ENCODE data around the gene FBXL16.
A peak's percentile ranks its signal among the peaks of the same experiment; 100 is the strongest.

FBXL16 gene

GRCh38 chr16:654034-654433, 51.6 kb downstream of the FBXL16 start:
- POLR2A ChIA-PET (ENCODE audit: low non-redundant PET): no interaction called here

GRCh38 chr16:652454-653305, 52.9 kb downstream of the FBXL16 start:
- POLR2A ChIA-PET (ENCODE audit: low non-redundant PET): interaction anchor here (0.9 kb wide), 1 partner anchor 23 kb away, joined by 3 read pairs; no protein-coding TSS in a partner anchor
- DNase-seq (ENCODE audit: low spot score): no peak
- TF ChIP-seq CTCF (conservative IDR thresholded peaks at IDR 0.05; ENCODE audit: low read depth): no peak
- H3K27ac ChIP-seq: peak overlapping the region; percentile 89
- CTCF ChIA-PET: no interaction called here

More at GRCh38 chr16:654034-654433, 51.6 kb downstream of the FBXL16 start:
- CTCF ChIA-PET: interaction anchor here (0.6 kb wide), 2 partner anchors 53 to 117 kb away, joined by 3 to 4 read pairs; no protein-coding TSS in a partner anchor
- DNase-seq (ENCODE audit: low spot score): no peak
- peak overlapping the region; percentile 89 for H3K27ac ChIP-seq
- no peak for TF ChIP-seq CTCF (conservative IDR thresholded peaks at IDR 0.05; ENCODE audit: low read depth)

- TF ChIP-seq CTCF (conservative IDR thresholded peaks at IDR 0.05; ENCODE audit: low read depth): no peak
- no peak for DNase-seq (ENCODE audit: low spot score)
- POLR2A ChIA-PET (ENCODE audit: low non-redundant PET): no interaction called here
- H3K27ac ChIP-seq: peak overlapping the region; percentile 89
- CTCF ChIA-PET: interaction anchor here (0.6 kb wide), 1 partner anchor 200 kb away, joined by 12 read pairs; no protein-coding TSS in a partner anchor
These were observed 53.8 kb downstream of the FBXL16 start for GRCh38 chr16:651844-652243.

- CTCF ChIA-PET: interaction anchor here (0.5 to 0.9 kb wide), 5 partner anchors 9 to 118 kb away, joined by 3 to 5 read pairs (median 3); no protein-coding TSS in a partner anchor
- DNase-seq (ENCODE audit: low spot score): no peak
- no peak for TF ChIP-seq CTCF (conservative IDR thresholded peaks at IDR 0.05; ENCODE audit: low read depth)
- POLR2A ChIA-PET (ENCODE audit: low non-redundant PET): interaction anchor here (0.8 to 1.2 kb wide), 2 partner anchors 14 to 122 kb away, joined by 3 to 4 read pairs; partner anchors contain the start of gene METTL26
- peak overlapping the region; percentile 89 for H3K27ac ChIP-seq
These were observed 56.0 kb downstream of the FBXL16 start for GRCh38 chr16:649631-650030.

GRCh38 chr16:648781-649589, 56.6 kb downstream of the FBXL16 start, which contains the start of gene WDR90:
Gene WDR90 (plus strand): TSS chr16:649365. CDS start chr16:649417, 52 bp downstream.
- DNase-seq (ENCODE audit: low spot score): peak; percentile 91
- H3K27ac ChIP-seq: peak within 1 kb of the TSS; percentile 89
- no peak for TF ChIP-seq CTCF (conservative IDR thresholded peaks at IDR 0.05; ENCODE audit: low read depth)
- POLR2A ChIA-PET (ENCODE audit: low non-redundant PET): interaction anchor here (0.8 to 1.2 kb wide), 2 partner anchors 13 to 122 kb away, joined by 3 to 4 read pairs; partner anchors contain the start of gene METTL26
- CTCF ChIA-PET: interaction anchor here (0.5 to 1.8 kb wide), 13 partner anchors 8 to 125 kb away, joined by 3 to 10 read pairs (median 5); no protein-coding TSS in a partner anchor
